Measurements from ENCODE around the gene ZDHHC3.

DNA sequence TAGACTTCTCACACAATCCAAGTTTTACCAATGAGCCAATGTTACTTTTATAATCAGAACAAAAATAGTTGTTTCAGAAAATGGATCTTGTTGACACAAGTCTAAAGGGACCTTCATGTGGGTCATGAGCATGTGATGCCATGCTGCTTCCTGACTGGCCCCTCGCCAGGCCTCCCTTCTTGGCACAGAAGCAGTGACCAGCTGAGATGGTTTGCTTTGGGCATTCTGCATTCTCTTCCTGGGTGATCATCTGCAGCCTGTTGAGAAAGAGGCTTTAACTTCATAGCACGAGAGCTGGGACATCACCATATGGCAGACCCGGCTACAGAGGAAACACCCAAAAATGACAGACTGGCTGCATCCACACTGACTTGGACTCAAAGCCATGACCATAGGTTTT, 55.9 kb downstream of the ZDHHC3 start:
- no peak for TF ChIP-seq CTCF (IDR thresholded peaks at IDR 0.05)
- TF ChIP-seq EP300 (IDR thresholded peaks at IDR 0.05): no peak
- no peak for TF ChIP-seq POLR2AphosphoS5 (IDR thresholded peaks at IDR 0.05)
- TF ChIP-seq POLR2A (IDR thresholded peaks at IDR 0.05): no peak
